ENCODE data around the gene KYAT1. TPM values are rescaled to one million over a fixed set of nuclear protein-coding genes. Genes with fewer than 3 reads are reported as not detected.

KYAT1 gene
- total RNA-seq, 1 experiment from 2014 or later = 34.1 TPM

- TF ChIP-seq ZNF425 (CRISPR knock-in tag; conservative IDR thresholded peaks at IDR 0.05) (no peak), CTCF (IDR thresholded peaks at IDR 0.05) (no peak), CREB1 (CRISPR knock-in tag; IDR thresholded peaks at IDR 0.05) (no peak), GABPB1 (CRISPR knock-in tag; IDR thresholded peaks at IDR 0.05) (no peak), CREM (CRISPR knock-in tag; IDR thresholded peaks at IDR 0.05) (no peak), PRRX2 (CRISPR knock-in tag; IDR thresholded peaks at IDR 0.05) (no peak)
Measured at GRCh38 chr9:128913048-128913900, 31.5 kb upstream of the KYAT1 start (continued).

- H3K27me3 Mint-ChIP-seq (ENCODE audit: low read depth) = no peaks in the 10 kb centered on the region; the same call in 1 of the 2 replicates
- H3K9me3 Mint-ChIP-seq = no peaks in the 10 kb centered on the region
- ATAC-seq = peak; percentile 45
- H3K4me1 Mint-ChIP-seq = peaks cover 24% of the 10 kb centered on the region
- no peak for DNase-seq (ENCODE audit: low spot score)
- peak overlapping the region; percentile 96 for H3K27ac Mint-ChIP-seq
- POLR2A ChIA-PET = interaction anchor here (0.6 to 1.4 kb wide), 4 partner anchors 17 to 127 kb away, joined by 3 to 4 read pairs (median 3); no protein-coding TSS in a partner anchor
- CTCF ChIA-PET = interaction anchor here (1.6 kb wide), 1 partner anchor 15 kb away, joined by 6 read pairs; no protein-coding TSS in a partner anchor
- H3K36me3 Mint-ChIP-seq = peaks cover 45% of the 10 kb centered on the region
- H3K4me3 Mint-ChIP-seq = no peak overlapping the region
- no peak for TF ChIP-seq KAT7 (CRISPR knock-in tag; IDR thresholded peaks at IDR 0.05; ENCODE audit: borderline replicate concordance)
- TF ChIP-seq ERG (CRISPR knock-in tag; IDR thresholded peaks at IDR 0.05) = no peak
- TF ChIP-seq NFYB (CRISPR knock-in tag; conservative IDR thresholded peaks at IDR 0.05; ENCODE audit: low read depth) = no peak
- TF ChIP-seq ATF2 (CRISPR knock-in tag; IDR thresholded peaks at IDR 0.05; ENCODE audit: borderline replicate concordance, low read depth) = no peak
- no peak for TF ChIP-seq HMGXB4 (CRISPR knock-in tag; IDR thresholded peaks at IDR 0.05)
- TF ChIP-seq E2F5 (CRISPR knock-in tag; IDR thresholded peaks at IDR 0.05) = no peak
- no peak for TF ChIP-seq ZBTB21 (CRISPR knock-in tag; IDR thresholded peaks at IDR 0.05; ENCODE audit: borderline replicate concordance)
- TF ChIP-seq MAX (CRISPR knock-in tag; IDR thresholded peaks at IDR 0.05) = no peak
- TF ChIP-seq CTCF (IDR thresholded peaks at IDR 0.05) = no peak
- TF ChIP-seq FOXK1 (CRISPR knock-in tag; IDR thresholded peaks at IDR 0.05) = no peak
- TF ChIP-seq FOXP4 (CRISPR knock-in tag; IDR thresholded peaks at IDR 0.05) = no peak
- TF ChIP-seq GABPB1 (CRISPR knock-in tag; IDR thresholded peaks at IDR 0.05) = no peak
- TF ChIP-seq GRHL2 (CRISPR knock-in tag; IDR thresholded peaks at IDR 0.05; ENCODE audit: insufficient replicate concordance, severe bottlenecking) = no peak
- TF ChIP-seq MXD4 (CRISPR knock-in tag; IDR thresholded peaks at IDR 0.05; ENCODE audit: borderline replicate concordance) = no peak
Measured at GRCh38 chr9:128912270-128912853, 30.6 kb upstream of the KYAT1 start.
